DMS114 treated with DMSO at 0.1 percent for 48 hours (cell line): ENCODE measurements around the gene CCDC69.
A peak's percentile ranks its signal among the peaks of the same experiment; 100 is the strongest.

Experiments
- DNase-seq: peaks from one replicate; lab custom pipeline; 2025; ENCODE audit not compliant: unreplicated experiment; lab: John Stamatoyannopoulos, UW

Gene CCDC69

DNA sequence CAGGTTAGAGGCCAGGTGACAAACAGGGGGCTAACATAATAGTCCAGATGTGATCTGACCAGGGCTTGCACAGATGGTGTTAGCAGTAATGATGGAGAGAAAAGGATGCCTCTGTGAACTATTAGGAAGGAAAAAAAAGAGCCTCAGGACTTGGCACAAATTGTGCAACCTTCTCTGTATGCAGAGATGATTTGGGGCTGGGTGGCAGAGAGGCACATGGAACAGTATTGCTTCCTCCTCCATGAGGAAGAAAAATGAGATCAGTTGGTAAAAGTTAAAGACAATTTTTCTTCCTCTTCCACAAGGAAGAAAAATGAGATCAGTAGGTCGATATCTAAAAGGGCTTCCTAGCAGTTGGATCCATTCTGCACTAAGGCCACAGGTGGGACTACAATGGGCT, 52.4 kb downstream of the CCDC69 start:
- DNase-seq = no peak

DNA sequence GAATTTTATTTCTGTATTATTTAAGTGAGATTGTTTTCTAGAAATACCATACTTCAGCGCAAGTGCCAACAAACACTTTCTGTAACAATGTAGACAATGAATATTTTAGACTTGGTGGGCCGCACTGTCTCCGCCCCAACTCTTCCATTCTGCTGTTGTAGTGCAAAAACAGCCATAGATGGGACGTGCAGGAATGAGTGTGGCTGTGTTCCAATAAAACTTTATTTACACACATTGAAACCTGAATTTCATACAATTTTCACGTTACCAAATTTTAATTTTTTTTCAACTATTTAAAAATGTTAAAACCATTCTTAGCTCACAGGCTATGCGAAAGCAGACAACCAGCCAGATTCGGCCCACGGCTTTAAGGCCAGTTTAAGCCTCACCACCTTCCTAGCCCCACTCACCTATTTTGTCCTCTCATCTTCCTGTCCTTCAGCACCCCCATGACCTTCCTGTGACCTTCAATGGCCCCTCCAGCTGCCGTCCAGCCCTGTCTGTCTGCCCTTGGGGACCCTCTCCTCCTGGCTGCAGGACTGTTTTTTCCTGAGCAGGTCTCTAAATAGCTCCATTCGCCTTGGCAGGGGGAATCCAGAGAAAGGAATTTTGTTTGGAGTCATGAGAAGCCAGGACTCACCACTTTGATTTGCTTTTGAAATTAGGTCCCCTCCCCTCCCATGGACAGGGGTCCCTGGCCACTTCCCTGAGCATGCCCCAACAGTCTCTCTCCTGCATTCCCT, 55.1 kb downstream of the CCDC69 start:
- no peak for DNase-seq

DNA sequence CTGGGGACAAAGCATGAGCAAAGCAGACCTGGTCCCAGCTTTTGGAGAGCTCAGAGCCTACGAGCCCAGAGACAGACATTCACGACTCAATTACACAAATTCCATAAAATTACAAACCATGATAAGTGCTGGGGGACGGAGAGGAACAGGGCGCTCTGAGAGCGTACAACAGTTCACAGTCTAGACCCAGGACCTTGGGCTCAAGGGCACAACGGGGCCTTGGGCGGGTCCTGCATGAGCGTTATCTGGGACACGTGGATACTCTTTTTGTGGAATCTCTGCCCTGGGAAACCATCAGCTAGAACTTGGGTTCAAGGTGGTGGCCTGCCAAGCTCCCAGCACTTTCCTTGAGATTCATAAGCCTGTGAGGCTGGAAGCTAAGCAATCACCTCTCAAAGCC, 56.9 kb downstream of the CCDC69 start:
- no peak for DNase-seq

DNA sequence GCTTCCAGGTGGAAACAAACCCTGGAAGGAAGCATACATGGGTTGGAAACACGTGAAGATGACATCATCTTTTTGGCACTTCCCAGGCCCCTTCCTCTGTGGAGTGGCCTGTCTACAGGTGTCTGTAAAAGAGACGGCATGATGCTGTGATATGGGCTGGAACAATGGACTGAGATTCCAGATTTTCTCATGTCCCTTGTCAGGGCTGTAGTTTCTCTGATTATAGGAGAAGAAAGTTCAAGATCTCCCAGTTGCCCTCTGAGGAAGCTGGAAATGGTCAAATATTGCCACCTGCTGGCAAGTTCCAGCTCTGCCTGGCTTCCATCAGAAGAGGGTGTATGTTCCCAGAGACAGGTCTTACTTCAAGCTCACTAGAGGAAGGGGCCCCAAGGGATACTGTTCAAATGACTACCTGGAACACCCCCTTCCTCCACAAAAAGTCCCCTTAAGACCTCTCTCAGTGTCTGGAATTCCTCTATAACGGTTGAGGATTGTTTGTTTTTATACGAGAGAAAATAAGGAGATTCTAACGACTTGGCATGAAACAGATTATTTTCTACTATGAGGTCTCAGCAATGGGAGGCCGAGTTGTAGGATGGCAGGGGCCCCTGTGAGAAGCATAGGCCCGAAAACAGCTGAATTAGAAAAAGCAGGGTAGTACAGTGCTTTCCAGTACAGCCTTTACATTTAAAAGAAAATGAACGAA, 59.1 kb downstream of the CCDC69 start:
- DNase-seq = peak; percentile 61

- DNase-seq = no peak
Measured at GRCh38 chr5:151162776-151163175, 61.1 kb downstream of the CCDC69 start.

DNA sequence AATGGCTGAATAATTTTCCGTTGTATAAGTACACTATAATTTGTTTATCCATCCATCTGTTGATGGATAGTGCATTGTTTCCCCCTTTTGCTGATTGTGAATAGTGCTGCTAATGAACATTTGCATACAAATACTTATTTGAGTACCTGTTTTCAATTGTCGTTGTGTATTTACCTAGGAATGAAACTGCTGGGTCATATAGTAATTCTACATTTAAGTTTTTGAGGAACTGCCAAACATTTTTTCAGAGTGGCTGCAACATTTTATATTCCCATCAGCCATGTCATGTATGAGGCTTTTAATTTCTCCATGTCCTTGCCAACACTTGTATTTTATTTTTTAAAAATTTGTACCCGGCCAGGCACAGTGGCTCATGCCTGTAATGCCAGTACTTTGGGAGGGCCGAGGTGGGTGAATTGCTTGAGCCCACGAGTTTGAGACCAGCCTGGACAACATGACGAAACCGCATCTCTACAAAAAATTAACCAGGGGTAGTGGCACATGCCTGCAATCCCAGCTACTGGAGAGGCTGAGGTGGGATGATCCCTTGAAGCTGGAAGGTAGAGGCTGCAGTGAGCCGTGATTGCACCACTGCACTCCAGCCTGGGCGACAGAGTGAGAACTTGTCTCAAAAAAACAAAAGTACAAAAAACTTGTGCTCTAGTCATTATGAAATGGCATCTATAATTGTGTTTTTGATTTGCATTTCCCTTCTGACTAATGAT, 64.1 kb downstream of the CCDC69 start:
- no peak for DNase-seq

DNA sequence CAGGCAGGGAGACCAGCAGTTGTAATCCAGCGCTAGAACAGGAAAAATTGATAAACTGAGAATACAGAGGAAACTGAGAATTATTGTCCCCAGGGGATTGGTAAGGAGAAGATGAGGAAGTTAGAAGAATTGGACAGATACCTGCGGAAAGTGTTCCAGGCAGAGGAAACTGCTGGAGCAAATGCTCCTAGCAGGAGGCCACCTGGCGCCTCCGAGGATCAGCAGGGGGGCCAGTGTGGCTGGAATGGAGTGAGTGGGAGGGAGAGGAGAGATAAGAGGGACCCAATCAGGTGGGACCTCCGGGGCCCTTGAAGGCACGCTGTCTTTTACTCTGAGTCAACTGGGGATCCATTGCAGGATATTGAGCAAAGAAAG, 65.6 kb downstream of the CCDC69 start:
- DNase-seq = no peak

DNA sequence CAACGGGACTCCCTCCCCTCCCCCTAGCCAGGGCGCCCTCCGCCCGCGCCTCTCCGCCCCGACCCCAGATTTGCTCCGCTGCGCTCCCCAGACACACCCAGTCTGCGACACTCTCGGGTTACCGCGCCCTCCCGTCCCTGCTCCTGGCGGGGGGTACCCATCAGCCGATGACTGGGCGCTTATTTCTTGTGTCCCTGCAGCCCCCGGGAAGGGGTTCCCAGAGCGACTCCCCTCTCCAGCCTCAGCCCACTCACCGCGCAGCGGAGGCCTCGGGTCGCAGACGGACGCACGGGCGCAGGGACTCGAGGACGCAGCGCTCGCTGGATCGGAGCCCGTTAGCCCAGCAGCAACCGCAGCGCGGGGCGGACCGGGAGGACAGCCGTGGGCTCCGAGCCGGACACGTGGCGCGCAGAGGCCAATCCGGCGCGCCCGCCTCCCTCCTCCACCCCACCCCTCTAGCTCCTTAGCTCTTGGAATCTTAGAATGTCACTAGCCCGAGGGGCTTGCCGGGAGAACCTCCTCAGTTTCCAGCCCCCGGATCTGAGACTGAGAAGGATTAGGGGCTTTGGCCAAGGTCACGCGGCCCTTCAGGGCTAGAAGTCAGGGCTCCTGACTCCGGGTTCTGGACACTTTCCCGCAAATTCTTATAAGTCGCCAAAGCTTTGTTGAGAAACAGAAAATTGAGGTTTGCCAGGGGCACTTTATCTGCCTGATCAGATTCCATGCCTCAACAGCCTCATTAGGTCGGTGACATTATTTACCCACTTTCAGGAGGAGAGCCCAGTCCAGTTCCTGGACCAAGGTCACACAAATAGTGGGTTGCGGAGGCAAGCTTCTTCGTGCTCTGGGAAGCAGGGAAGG, 66.2 kb downstream of the CCDC69 start, which contains the start of gene ANXA6:
Gene ANXA6 (minus strand): TSS at position 354 of the 861 bp plus-strand sequence. CDS start 9,878 bp downstream, outside the sequence.
- DNase-seq = peak; percentile 68

- DNase-seq = no peak
Measured at GRCh38 chr5:151156507-151157420, 67.1 kb downstream of the CCDC69 start.

GRCh38 chr5:151155775-151156506, 68.0 kb downstream of the CCDC69 start:
- no peak for DNase-seq

- DNase-seq = no peak
Measured at GRCh38 chr5:151154931-151155774, 68.7 kb downstream of the CCDC69 start.

DNA sequence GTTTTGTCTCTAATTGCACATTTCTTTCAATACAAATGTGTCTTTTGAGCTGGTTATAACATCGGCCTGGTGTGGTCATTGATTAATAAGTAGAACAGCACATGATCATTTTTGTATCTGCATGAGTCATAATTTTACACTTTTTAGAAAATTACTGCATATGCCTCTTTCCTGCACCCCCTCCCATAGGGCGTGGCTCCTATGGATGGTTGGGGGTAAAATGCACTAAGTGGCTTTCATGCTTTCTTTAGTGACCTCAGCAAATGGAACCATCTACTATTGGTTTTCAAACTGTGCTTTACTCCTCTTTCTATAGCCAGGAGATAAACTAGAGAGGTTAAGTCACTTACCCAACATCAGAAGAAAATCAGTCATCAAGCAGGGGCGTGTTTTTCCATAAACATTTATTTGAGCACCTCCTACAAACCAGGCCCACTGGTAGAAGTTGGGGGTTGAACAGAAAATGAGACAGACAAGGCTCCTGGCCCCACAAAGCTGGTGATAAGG, 70.1 kb downstream of the CCDC69 start:
- no peak for DNase-seq

- no peak for DNase-seq
Measured at GRCh38 chr5:151153300-151153699, 70.6 kb downstream of the CCDC69 start.

- no peak for DNase-seq
Measured at GRCh38 chr5:151151793-151152192, 72.1 kb downstream of the CCDC69 start.

GRCh38 chr5:151151263-151151660, 72.6 kb downstream of the CCDC69 start:
- no peak for DNase-seq

DNA sequence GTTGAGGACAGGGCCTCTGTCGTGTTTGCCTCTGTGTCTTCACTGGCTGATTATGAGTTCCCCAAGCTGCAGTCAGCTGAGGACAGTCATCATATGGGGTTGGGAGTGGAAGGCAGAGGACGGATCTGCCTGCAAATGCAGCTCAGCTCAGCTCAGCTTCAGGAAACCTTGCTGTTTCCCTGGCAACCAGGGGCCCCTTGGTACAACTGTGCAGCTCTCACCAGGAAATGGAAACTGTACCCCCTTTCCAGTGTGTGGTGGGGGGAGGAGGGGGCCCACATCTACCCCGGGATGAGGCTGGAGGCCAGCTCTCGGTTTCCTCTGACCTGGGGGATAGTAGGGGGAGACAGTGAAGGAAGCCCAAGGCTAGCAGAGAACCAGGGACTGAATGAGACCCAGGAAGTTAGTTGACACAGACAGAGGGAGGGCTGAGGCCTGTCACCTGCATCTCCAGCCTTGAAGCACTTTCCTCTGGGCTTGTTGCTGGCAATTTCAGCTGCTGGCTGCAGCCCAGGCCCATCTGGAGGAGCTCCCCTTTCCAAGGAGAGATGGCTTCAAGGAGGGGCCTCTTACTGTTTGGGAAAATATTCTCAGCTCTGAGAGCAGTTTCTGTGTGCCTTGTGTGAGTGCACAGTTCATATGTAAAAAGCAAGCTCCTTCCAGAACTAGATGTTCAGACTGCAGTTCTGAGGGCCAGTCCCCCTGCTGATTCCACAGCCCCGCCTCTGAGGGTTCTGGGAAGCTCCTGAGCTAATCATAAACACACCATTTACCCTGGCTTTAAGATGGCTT, 73.2 kb downstream of the CCDC69 start:
- no peak for DNase-seq

DNA sequence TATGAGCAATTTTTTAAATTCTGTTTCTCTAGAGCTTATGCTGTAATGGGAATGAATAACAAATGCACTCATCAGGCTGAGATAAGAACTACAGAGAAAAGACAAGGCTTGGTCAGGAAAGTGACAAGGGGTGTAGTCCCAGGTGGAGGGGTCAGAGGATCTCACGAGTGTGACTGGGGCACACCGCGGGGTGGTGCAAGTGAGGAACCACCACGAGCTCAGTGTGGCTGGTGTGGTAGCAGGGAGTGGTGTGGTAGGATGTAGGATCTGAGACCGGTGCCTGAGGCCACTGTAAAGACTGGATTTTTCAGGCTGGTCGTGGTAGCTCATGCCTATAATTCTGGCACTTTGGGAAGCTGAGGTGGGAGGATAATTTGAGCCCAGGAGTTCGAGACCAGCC, 75.3 kb downstream of the CCDC69 start:
- DNase-seq = no peak
